AG09319 (cell line): ENCODE measurements around the gene MAP2K5.

ENCODE experiments used
- DNase-seq: peaks from one replicate; pipeline ENCODE4 v3.0.0-alpha.2; 2010; ENCODE audit warnings: low read depth; ENCODE audit errors: extremely low read depth
- CTCF ChIP-seq: IDR thresholded peaks from 2 replicates; pipeline ENCODE4 v1.5.1; 2011; ENCODE audit warnings: low read depth, mild to moderate bottlenecking, inconsistent platforms, low read length, moderate library complexity

The MAP2K5 gene

GRCh38 chr15:67720556-67721175 lies 178.2 kb downstream of the MAP2K5 start:
- TF ChIP-seq CTCF = no peak
- DNase-seq = no peak

- no peak for DNase-seq
- TF ChIP-seq CTCF = no peak
Measured at GRCh38 chr15:67722030-67722817, 179.7 kb downstream of the MAP2K5 start.

- TF ChIP-seq CTCF = no peak
- DNase-seq = no peak
Measured at GRCh38 chr15:67723294-67724024, 181.0 kb downstream of the MAP2K5 start.

- DNase-seq = no peak
- TF ChIP-seq CTCF = no peak
Measured at GRCh38 chr15:67724691-67725375, 182.3 kb downstream of the MAP2K5 start.

- no peak for DNase-seq
- no peak for TF ChIP-seq CTCF
Measured at GRCh38 chr15:67730135-67730534, 187.6 kb downstream of the MAP2K5 start.

GRCh38 chr15:67731112-67731721 lies 188.7 kb downstream of the MAP2K5 start:
- no peak for DNase-seq
- no peak for TF ChIP-seq CTCF
